Adrenal gland (tissue), 5 donors: Measurements from ENCODE around the gene VGLL4.

Experiments used
- POLR2A ChIP-seq, 2 donors: fragments of 450-650 bp; IDR thresholded peaks; one replicate each; pipeline ENCODE4 v1.6.1; 2017; ENCODE audit warnings: antibody characterized with exemption in 2 of 2, mild to moderate bottlenecking in 2 of 2, moderate library complexity in 1 of 2
- TF ChIP-seq, protein P1 (sequence below), 6 experiments: fragments of 450-650 bp in 4 of 6; fragments of 200-600 bp in 2 of 6; sonication (generic) in 1 of 6; IDR thresholded peaks; 1 replicate in 5 of 6; 2 replicates in 1 of 6; pipeline versions ENCODE4 v1.5.1 to v1.8.0; 2016 to 2021; ENCODE audit warnings: antibody characterized with exemption in 6 of 6, mild to moderate bottlenecking in 2 of 6, moderate library complexity in 1 of 6
- donor health status: DM: no; HTN: no; CAD: no.

GRCh38 chr3:11510001-11510340 lies 133.7 kb downstream of the VGLL4 start:
- TF ChIP-seq, protein P1, sequence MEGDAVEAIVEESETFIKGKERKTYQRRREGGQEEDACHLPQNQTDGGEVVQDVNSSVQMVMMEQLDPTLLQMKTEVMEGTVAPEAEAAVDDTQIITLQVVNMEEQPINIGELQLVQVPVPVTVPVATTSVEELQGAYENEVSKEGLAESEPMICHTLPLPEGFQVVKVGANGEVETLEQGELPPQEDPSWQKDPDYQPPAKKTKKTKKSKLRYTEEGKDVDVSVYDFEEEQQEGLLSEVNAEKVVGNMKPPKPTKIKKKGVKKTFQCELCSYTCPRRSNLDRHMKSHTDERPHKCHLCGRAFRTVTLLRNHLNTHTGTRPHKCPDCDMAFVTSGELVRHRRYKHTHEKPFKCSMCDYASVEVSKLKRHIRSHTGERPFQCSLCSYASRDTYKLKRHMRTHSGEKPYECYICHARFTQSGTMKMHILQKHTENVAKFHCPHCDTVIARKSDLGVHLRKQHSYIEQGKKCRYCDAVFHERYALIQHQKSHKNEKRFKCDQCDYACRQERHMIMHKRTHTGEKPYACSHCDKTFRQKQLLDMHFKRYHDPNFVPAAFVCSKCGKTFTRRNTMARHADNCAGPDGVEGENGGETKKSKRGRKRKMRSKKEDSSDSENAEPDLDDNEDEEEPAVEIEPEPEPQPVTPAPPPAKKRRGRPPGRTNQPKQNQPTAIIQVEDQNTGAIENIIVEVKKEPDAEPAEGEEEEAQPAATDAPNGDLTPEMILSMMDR (IDR thresholded peaks at IDR 0.05), result no peak
- no peak for TF ChIP-seq POLR2A (IDR thresholded peaks at IDR 0.05)
